HepG2 (cell line): Measurements from ENCODE around the gene ELFN1. TPM values are rescaled to one million over a fixed set of nuclear protein-coding genes. Genes with fewer than 3 reads are reported as not detected.

Experiments used
- ATAC-seq: fragments of 200-7000 bp; cut with Tn5 transposase; 3 replicates; pipeline ENCODE4 v1.9.1; 2020; ENCODE audit warnings: mild to moderate bottlenecking, moderate library complexity
- BruUV-seq: library from RNA; stranded (reverse); fragments of 400-500 nt; replicated peaks from 2 replicates; lab custom pipeline; 2021; lab: Mats Ljungman, UMichigan
- CTCF ChIA-PET: fragments of 300-600 bp; formaldehyde crosslinking; extraction: SDS; loops from one replicate; lab custom pipeline; 2021; ENCODE audit warnings: low total read pairs, inconsistent platforms, low intra/inter-chr PET ratio; lab: Yijun Ruan, JAX
- POLR2A ChIA-PET: fragments of 350-600 bp; sonication (Branson Sonifier 250); formaldehyde crosslinking; loops from one replicate; lab custom pipeline; 2020; ENCODE audit warnings: antibody characterized with exemption, inconsistent platforms; lab: Yijun Ruan, JAX
- DNase-seq: peaks from one replicate; pipeline ENCODE4 v3.0.0-alpha.2; 2015; ENCODE audit warnings: low spot score
- FAIRE-seq: peaks from 3 replicates; lab custom pipeline; 2011; peaks lifted over from hg19 to GRCh38; lab: Jason Lieb, UNC
- H2AFZ ChIP-seq: one replicate; pipeline ENCODE4 v1.6.1; 2011; ENCODE audit warnings: low read length, inconsistent platforms
- H3K27ac ChIP-seq: fragments of 300-600 bp; 3 replicates; pipeline ENCODE4 v1.8.0; 2011; ENCODE audit warnings: mixed run types, mild to moderate bottlenecking, mixed read lengths, low read length, inconsistent platforms; ENCODE audit not compliant: insufficient read depth; ENCODE audit errors: extremely low read length
- H3K27me3 ChIP-seq, 2 experiments: fragments of 200-600 bp in 1 of 2; 2 replicates in 1 of 2; 3 replicates in 1 of 2; pipeline versions ENCODE4 v1.6.0 to v1.8.0; 2011; ENCODE audit warnings: low read length in 2 of 2, mild to moderate bottlenecking in 2 of 2, moderate library complexity in 2 of 2, inconsistent platforms in 1 of 2; ENCODE audit not compliant: insufficient read depth in 2 of 2, control insufficient read depth in 1 of 2
- H3K36me3 ChIP-seq, 2 experiments: fragments of 200-600 bp in 1 of 2; replicated peaks in 1 of 2; 2 replicates in 1 of 2; 3 replicates in 1 of 2; pipeline versions ENCODE4 v1.5.1 to v1.8.0; 2011; ENCODE audit warnings: low read length in 2 of 2, inconsistent platforms in 1 of 2; ENCODE audit not compliant: insufficient read depth in 2 of 2, control insufficient read depth in 1 of 2
- H3K4me1 ChIP-seq: 2 replicates; pipeline ENCODE4 v1.5.1; 2012; ENCODE audit warnings: low read length, inconsistent platforms; ENCODE audit not compliant: insufficient read depth
- H3K4me2 ChIP-seq: 2 replicates; pipeline ENCODE4 v1.6.0; 2011; ENCODE audit warnings: low read depth, low read length, inconsistent platforms
- H3K4me3 ChIP-seq, 3 experiments: fragments of 200-600 bp in 1 of 3; sonication (generic), shearing (Covaris generic) in 1 of 3; replicated peaks in 1 of 3; 2 replicates each; pipeline ENCODE4 v1.5.1; 2011 to 2016; ENCODE audit warnings: low read length in 3 of 3, inconsistent platforms in 2 of 3, low read depth in 2 of 3, mild to moderate bottlenecking in 2 of 3, control low read depth in 1 of 3, mixed read lengths in 1 of 3; ENCODE audit not compliant: insufficient read depth in 1 of 3
- H3K79me2 ChIP-seq: one replicate; pipeline ENCODE4 v1.6.1; 2011; ENCODE audit warnings: low read length, inconsistent platforms; ENCODE audit not compliant: insufficient read depth
- H3K9ac ChIP-seq: 2 replicates; pipeline ENCODE4 v1.6.0; 2011; ENCODE audit warnings: mild to moderate bottlenecking, low read depth, low read length, inconsistent platforms; ENCODE audit not compliant: insufficient read depth
- H3K9me3 ChIP-seq: 2 replicates; pipeline ENCODE4 v1.5.1; 2012; ENCODE audit warnings: mild to moderate bottlenecking, low read length
- H4K20me1 ChIP-seq: 2 replicates; pipeline ENCODE4 v1.6.0; 2011; ENCODE audit warnings: inconsistent platforms, mild to moderate bottlenecking, low read length, moderate library complexity; ENCODE audit not compliant: insufficient read depth
- ATM ChIP-seq: fragments of 450-650 bp; IDR thresholded peaks from 2 replicates; pipeline ENCODE4 v1.7.1; 2017; ENCODE audit warnings: mild to moderate bottlenecking, borderline replicate concordance
- CERS6 ChIP-seq: sonication (generic); formaldehyde crosslinking; IDR thresholded peaks from 2 replicates; pipeline ENCODE4 v1.5.0; 2020; ENCODE audit warnings: missing genetic modification reagents
- DMAP1 ChIP-seq: IDR thresholded peaks from 2 replicates; pipeline ENCODE4 v1.6.1; 2016
- JDP2 ChIP-seq: sonication (generic); formaldehyde crosslinking; IDR thresholded peaks from 2 replicates; pipeline ENCODE4 v1.8.1; 2022; ENCODE audit warnings: missing genetic modification reagents, borderline replicate concordance
- KLF16 ChIP-seq, 2 experiments: sonication (generic) in 1 of 2; formaldehyde crosslinking in 1 of 2; IDR thresholded peaks; 2 replicates each; pipeline versions ENCODE4 v1.6.1 to v1.8.0; 2016 to 2023; ENCODE audit warnings: missing genetic modification reagents in 2 of 2, missing compliant biosample characterization in 1 of 2
- NFAT5 ChIP-seq: sonication (generic); formaldehyde crosslinking; IDR thresholded peaks from 2 replicates; pipeline ENCODE4 v1.4.0; 2020; ENCODE audit warnings: missing genetic modification reagents
- SATB2 ChIP-seq: sonication (generic); formaldehyde crosslinking; IDR thresholded peaks from 2 replicates; pipeline ENCODE4 v1.5.0; 2020; ENCODE audit warnings: missing genetic modification reagents
- SP5 ChIP-seq: IDR thresholded peaks from 2 replicates; pipeline ENCODE4 v1.6.1; 2016; ENCODE audit warnings: low read depth, borderline replicate concordance
- STAT5B ChIP-seq: sonication (generic); formaldehyde crosslinking; IDR thresholded peaks from 2 replicates; pipeline ENCODE4 v1.4.0; 2020; ENCODE audit warnings: missing genetic modification reagents
- ZBTB49 ChIP-seq: sonication (generic); formaldehyde crosslinking; IDR thresholded peaks from 2 replicates; pipeline ENCODE4 v1.4.0; 2020; ENCODE audit warnings: missing genetic modification reagents, borderline replicate concordance
- ZC3H13 ChIP-seq: sonication (generic); formaldehyde crosslinking; IDR thresholded peaks from 2 replicates; pipeline ENCODE4 v1.8.1; 2023; ENCODE audit warnings: mild to moderate bottlenecking, missing genetic modification reagents, moderate library complexity
- ZNF138 ChIP-seq: sonication (generic); formaldehyde crosslinking; IDR thresholded peaks from 2 replicates; pipeline ENCODE4 v1.5.0; 2020; ENCODE audit warnings: mild to moderate bottlenecking, low read depth, missing genetic modification reagents
- ZNF230 ChIP-seq: sonication (generic); formaldehyde crosslinking; IDR thresholded peaks from 2 replicates; pipeline ENCODE4 v1.4.0; 2020; ENCODE audit warnings: mild to moderate bottlenecking, missing genetic modification reagents
- ZNF234 ChIP-seq: sonication (generic); formaldehyde crosslinking; conservative IDR thresholded peaks from 2 replicates; pipeline ENCODE4 v1.5.1; 2020; ENCODE audit warnings: mild to moderate bottlenecking, missing genetic modification reagents
- ZNF790 ChIP-seq: sonication (generic); formaldehyde crosslinking; IDR thresholded peaks from 2 replicates; pipeline ENCODE4 v1.8.0; 2022; ENCODE audit warnings: missing genetic modification reagents, mild to moderate bottlenecking, borderline replicate concordance
- ZSCAN9 ChIP-seq: IDR thresholded peaks from 2 replicates; pipeline ENCODE4 v1.6.1; 2016; ENCODE audit warnings: borderline replicate concordance
- WGBS: methylation state at CpG from one replicate; pipeline ENCODE4 v1.1.6; 2017; ENCODE audit warnings: low lambda C conversion rate; 5-methylcytosine and 5-hydroxymethylcytosine counted together
- in situ Hi-C: cut with HindIII; loops from 2 replicates; pipeline ENCODE4 v1.10.0; 2017; ENCODE audit warnings: low pct_unique_long_range_greater_than_20kb; ENCODE audit not compliant: extremely low pct_ligation_motif_present
- intact Hi-C: fragments of 100-400 bp; cut with micrococcal nuclease; formaldehyde crosslinking; loops from one replicate; pipeline ENCODE4 v1.10.0; 2022; ENCODE audit not compliant: unreplicated experiment
- polyA plus RNA-seq, 8 experiments: library from polyadenylated mRNA; depleted of rRNA in 3 of 8; stranded (reverse) in 7 of 8; unstranded in 1 of 8; fragments of >200 nt; fragmentation: Illumina TruSeq in 4 of 8; extraction: Trizol in 4 of 8; gene quantifications; 2 replicates each; pipeline versions ENCODE4 v1.2.1 to v1.2.3, GENCODE V29; 2011 to 2016; ENCODE audit warnings: low read depth in 4 of 8, missing spikeins in 1 of 8, mixed read lengths in 1 of 8; ENCODE audit not compliant: insufficient read depth in 1 of 8
- total RNA-seq, 5 experiments: library from RNA; depleted of rRNA; stranded (reverse); fragments of >200 nt; fragmentation: Illumina TruSeq; extraction: Trizol; gene quantifications; 2 replicates each; pipeline ENCODE4 v1.2.3, GENCODE V29; 2016; ENCODE audit warnings: low read depth in 1 of 5

Gene ELFN1
- total and polyA plus RNA-seq, 2 of the 13 experiments (the other 11 are each of a cell fraction or from before 2014, with no cell fraction given) = 0.13 to 0.18 TPM

- no peak for ATAC-seq
- 61% methylated on average over 28 of the region's 38 CpGs for WGBS
- no peaks in the 10 kb centered on the region for H3K36me3 ChIP-seq
- FAIRE-seq = no peak
- no peak overlapping the region for H3K9ac ChIP-seq
- H3K79me2 ChIP-seq = no peaks in the 10 kb centered on the region
- no peak overlapping the region for H3K4me3 ChIP-seq
- no peak overlapping the region for H2AFZ ChIP-seq
- in situ Hi-C loops = no loop called here
- intact Hi-C loops = no loop called here
- peaks cover 44% of the 10 kb centered on the region for H3K4me1 ChIP-seq
- no peak overlapping the region for H3K4me2 ChIP-seq
- H3K27ac ChIP-seq = no peak overlapping the region
- H3K27me3 ChIP-seq = peaks cover 6 to 42% of the 10 kb centered on the region in 2 experiments; a peak in 4 of 5 replicates
- DNase-seq = no peak
- no peaks in the 10 kb centered on the region for H3K9me3 ChIP-seq
- CTCF ChIA-PET = no interaction called here
- BruUV-seq = no TSS peak
- POLR2A ChIA-PET = no interaction called here
- no peaks in the 10 kb centered on the region for H4K20me1 ChIP-seq
- no peak for TF ChIP-seq ZNF790
- TF ChIP-seq NFAT5 (CRISPR knock-in tag) = no peak
- TF ChIP-seq ZNF234 (CRISPR knock-in tag) = no peak
- TF ChIP-seq ZSCAN9 = no peak
- no peak for TF ChIP-seq DMAP1 (CRISPR knock-in tag)
- no peak for TF ChIP-seq ATM
- no peak for TF ChIP-seq ZNF138 (CRISPR knock-in tag)
- TF ChIP-seq STAT5B (CRISPR knock-in tag) = no peak
- TF ChIP-seq SP5 (CRISPR knock-in tag) = no peak
- TF ChIP-seq ZC3H13 = no peak
- no peak for TF ChIP-seq ZBTB49 (CRISPR knock-in tag)
- no peak for TF ChIP-seq JDP2 (CRISPR knock-in tag)
- TF ChIP-seq ZNF230 (CRISPR knock-in tag) = no peak
- TF ChIP-seq SATB2 (CRISPR knock-in tag) = no peak
- no peak for TF ChIP-seq CERS6 (CRISPR knock-in tag)
- no peak for TF ChIP-seq KLF16 (CRISPR knock-in tag; IDR thresholded peaks at IDR 0.05)
These were observed 77.1 kb downstream of the ELFN1 start for GRCh38 chr7:1747004-1747801.
